Trophoblast cell (in vitro differentiated cells and primary cell): ENCODE results near the gene SBSN.

Experiments used
- DNase-seq, 2 donors: peaks; one replicate each; pipeline ENCODE4 v3.0.0-alpha.2; 2016
- H2AFZ ChIP-seq: 2 replicates; pipeline ENCODE4 v1.6.1; 2013; ENCODE audit warnings: low read length, moderate library complexity, mild to moderate bottlenecking; ENCODE audit not compliant: insufficient read depth, poor library complexity
- H2AK5ac ChIP-seq: 2 replicates; pipeline ENCODE4 v1.6.1; 2013; ENCODE audit warnings: mild to moderate bottlenecking, low read length
- H2BK120ac ChIP-seq: 2 replicates; pipeline ENCODE4 v1.6.1; 2013; ENCODE audit warnings: low read length, mild to moderate bottlenecking, moderate library complexity; ENCODE audit not compliant: insufficient read depth, poor library complexity
- H2BK12ac ChIP-seq: 2 replicates; pipeline ENCODE4 v1.6.1; 2013; ENCODE audit warnings: mild to moderate bottlenecking, low read length, moderate library complexity
- H2BK5ac ChIP-seq: 2 replicates; pipeline ENCODE4 v1.6.1; 2013; ENCODE audit warnings: low read length, low read depth, moderate library complexity, mild to moderate bottlenecking; ENCODE audit not compliant: poor library complexity
- H3K14ac ChIP-seq: 2 replicates; pipeline ENCODE4 v1.6.1; 2013; ENCODE audit warnings: mild to moderate bottlenecking, low read length
- H3K18ac ChIP-seq: 2 replicates; pipeline ENCODE4 v1.6.1; 2013; ENCODE audit warnings: mild to moderate bottlenecking, low read length
- H3K23ac ChIP-seq: 2 replicates; pipeline ENCODE4 v1.6.1; 2013; ENCODE audit warnings: low read length
- H3K27ac ChIP-seq: 2 replicates; pipeline ENCODE4 v1.5.1; 2013; ENCODE audit warnings: low read depth, mild to moderate bottlenecking, inconsistent platforms, low read length, moderate library complexity
- H3K27me3 ChIP-seq: 2 replicates; pipeline ENCODE4 v1.6.1; 2013; ENCODE audit warnings: inconsistent platforms, mild to moderate bottlenecking, low read length, moderate library complexity; ENCODE audit not compliant: insufficient read depth
- H3K36me3 ChIP-seq, 2 experiments: 1 replicate in 1 of 2; 2 replicates in 1 of 2; pipeline ENCODE4 v1.6.1; 2013; ENCODE audit warnings: low read length in 2 of 2, mild to moderate bottlenecking in 2 of 2, moderate library complexity in 1 of 2; ENCODE audit not compliant: insufficient read depth in 2 of 2, control insufficient read depth in 1 of 2
- H3K4ac ChIP-seq: 2 replicates; pipeline ENCODE4 v1.6.1; 2013; ENCODE audit warnings: low read depth, mild to moderate bottlenecking, low read length, moderate library complexity
- H3K4me1 ChIP-seq, 2 experiments: 1 replicate in 1 of 2; 2 replicates in 1 of 2; pipeline ENCODE4 v1.6.1; 2013; ENCODE audit warnings: low read length in 2 of 2, mild to moderate bottlenecking in 2 of 2, moderate library complexity in 1 of 2; ENCODE audit not compliant: insufficient read depth in 2 of 2, control insufficient read depth in 1 of 2
- H3K4me2 ChIP-seq: 2 replicates; pipeline ENCODE4 v1.6.1; 2013; ENCODE audit warnings: inconsistent platforms, mild to moderate bottlenecking, low read length, moderate library complexity
- H3K4me3 ChIP-seq: 2 replicates; pipeline ENCODE4 v1.5.1; 2013; ENCODE audit warnings: mild to moderate bottlenecking, low read depth, low read length, inconsistent platforms
- H3K79me1 ChIP-seq: one replicate; pipeline ENCODE4 v1.6.1; 2013; ENCODE audit warnings: low read length
- H3K79me2 ChIP-seq: 2 replicates; pipeline ENCODE4 v1.6.1; 2013; ENCODE audit warnings: low read length, mild to moderate bottlenecking; ENCODE audit not compliant: control insufficient read depth, insufficient read depth, poor library complexity
- H3K9ac ChIP-seq: 2 replicates; pipeline ENCODE4 v1.6.1; 2013; ENCODE audit warnings: mild to moderate bottlenecking, low read length
- H3K9me3 ChIP-seq: 2 replicates; pipeline ENCODE4 v1.6.1; 2013; ENCODE audit warnings: low read depth, mild to moderate bottlenecking, control low read depth, inconsistent platforms, low read length; ENCODE audit not compliant: insufficient read depth
- H4K12ac ChIP-seq: 2 replicates; pipeline ENCODE4 v1.6.1; 2013; ENCODE audit warnings: low read depth, mild to moderate bottlenecking, low read length, moderate library complexity
- H4K8ac ChIP-seq: 2 replicates; pipeline ENCODE4 v1.6.1; 2013; ENCODE audit warnings: low read depth, mild to moderate bottlenecking, low read length, moderate library complexity
- H4K91ac ChIP-seq: one replicate; pipeline ENCODE4 v1.6.1; 2013; ENCODE audit warnings: low read depth, mild to moderate bottlenecking, low read length, moderate library complexity
- WGBS: extraction: QIAGEN DNeasy Blood & Tissue Kit; methylation state at CpG from one replicate; pipeline ENCODE4 v1.1.7; 2013; ENCODE audit warnings: missing lambda C conversion rate; ENCODE audit not compliant: insufficient read length, insufficient coverage; ENCODE audit errors: extremely low coverage; 5-methylcytosine and 5-hydroxymethylcytosine counted together

Gene SBSN

GRCh38 chr19:35522745-35523327, 5.3 kb downstream of the SBSN start:
- H3K14ac ChIP-seq: no peak overlapping the region
- H3K4me1 ChIP-seq: no peaks in the 10 kb centered on the region
- no peaks in the 10 kb centered on the region for H3K27me3 ChIP-seq
- no peak overlapping the region for H4K8ac ChIP-seq
- no peak overlapping the region for H3K4ac ChIP-seq
- H3K4me3 ChIP-seq: no peak overlapping the region
- no peak overlapping the region for H2AK5ac ChIP-seq
- H3K23ac ChIP-seq: no peak overlapping the region
- H2AFZ ChIP-seq: no peak overlapping the region
- H3K79me1 ChIP-seq: no peaks in the 10 kb centered on the region
- WGBS: no CpG with 5 or more reads among the region's 12 CpGs
- no peaks in the 10 kb centered on the region for H3K36me3 ChIP-seq
- H2BK12ac ChIP-seq: no peak overlapping the region
- no peak overlapping the region for H3K27ac ChIP-seq
- H4K12ac ChIP-seq: no peak overlapping the region
- no peak overlapping the region for H2BK5ac ChIP-seq
- H3K9ac ChIP-seq: no peak overlapping the region
- H3K9me3 ChIP-seq: no peaks in the 10 kb centered on the region
- H4K91ac ChIP-seq: no peak overlapping the region
- no peak overlapping the region for H3K4me2 ChIP-seq
- no peak for DNase-seq
- H3K18ac ChIP-seq: no peak overlapping the region
- H2BK120ac ChIP-seq: no peak overlapping the region
- H3K79me2 ChIP-seq: no peaks in the 10 kb centered on the region

GRCh38 chr19:35521124-35521743, 6.9 kb downstream of the SBSN start:
- Histone ChIP-seq H3K9me3 (no peaks in the 10 kb centered on the region), H2AK5ac (no peak overlapping the region), H4K12ac (no peak overlapping the region), H3K4me3 (no peak overlapping the region), H2BK12ac (no peak overlapping the region), H4K91ac (no peak overlapping the region), H3K36me3 (no peaks in the 10 kb centered on the region), H3K79me2 (no peaks in the 10 kb centered on the region), H2BK5ac (no peak overlapping the region), H3K27ac (no peak overlapping the region), H3K79me1 (no peaks in the 10 kb centered on the region), H3K4me2 (no peak overlapping the region), H3K4ac (no peak overlapping the region), H3K23ac (no peak overlapping the region), H3K27me3 (no peaks in the 10 kb centered on the region), H3K14ac (no peak overlapping the region), H2AFZ (no peak overlapping the region), H2BK120ac (no peak overlapping the region), H4K8ac (no peak overlapping the region), H3K4me1 (no peaks in the 10 kb centered on the region), H3K9ac (no peak overlapping the region), H3K18ac (no peak overlapping the region)
- DNase-seq: no peak
- no CpG with 5 or more reads among the region's 16 CpGs for WGBS

- no peak overlapping the region for H2AFZ ChIP-seq
- H4K12ac ChIP-seq: no peak overlapping the region
- no peak overlapping the region for H3K4me3 ChIP-seq
- no peak overlapping the region for H4K8ac ChIP-seq
- H2AK5ac ChIP-seq: no peak overlapping the region
- no peaks in the 10 kb centered on the region for H3K4me1 ChIP-seq
- H3K4ac ChIP-seq: no peak overlapping the region
- no peak overlapping the region for H2BK12ac ChIP-seq
- no CpG with 5 or more reads among the region's 7 CpGs for WGBS
- H4K91ac ChIP-seq: no peak overlapping the region
- H3K9me3 ChIP-seq: no peaks in the 10 kb centered on the region
- H3K9ac ChIP-seq: no peak overlapping the region
- H3K79me2 ChIP-seq: no peaks in the 10 kb centered on the region
- DNase-seq: no peak
- no peak overlapping the region for H2BK5ac ChIP-seq
- no peak overlapping the region for H3K14ac ChIP-seq
- no peak overlapping the region for H2BK120ac ChIP-seq
- no peaks in the 10 kb centered on the region for H3K79me1 ChIP-seq
- no peak overlapping the region for H3K4me2 ChIP-seq
- no peaks in the 10 kb centered on the region for H3K36me3 ChIP-seq
- no peaks in the 10 kb centered on the region for H3K27me3 ChIP-seq
- H3K23ac ChIP-seq: no peak overlapping the region
- H3K27ac ChIP-seq: no peak overlapping the region
- H3K18ac ChIP-seq: no peak overlapping the region
These were observed 8.8 kb downstream of the SBSN start for GRCh38 chr19:35519291-35519690.

GRCh38 chr19:35518313-35518712, 9.8 kb downstream of the SBSN start:
- H3K27me3 ChIP-seq: no peaks in the 10 kb centered on the region
- no peak overlapping the region for H2BK120ac ChIP-seq
- no peak overlapping the region for H3K14ac ChIP-seq
- no peak overlapping the region for H2BK5ac ChIP-seq
- H2BK12ac ChIP-seq: no peak overlapping the region
- no peak overlapping the region for H2AFZ ChIP-seq
- H3K79me1 ChIP-seq: no peaks in the 10 kb centered on the region
- no peak overlapping the region for H3K4ac ChIP-seq
- no peaks in the 10 kb centered on the region for H3K9me3 ChIP-seq
- peak; percentile 27 to 62 for DNase-seq
- H2AK5ac ChIP-seq: no peak overlapping the region
- no peaks in the 10 kb centered on the region for H3K36me3 ChIP-seq
- H4K8ac ChIP-seq: no peak overlapping the region
- H4K12ac ChIP-seq: no peak overlapping the region
- H3K23ac ChIP-seq: no peak overlapping the region
- H3K9ac ChIP-seq: no peak overlapping the region
- no CpG with 5 or more reads among the region's 6 CpGs for WGBS
- no peak overlapping the region for H3K27ac ChIP-seq
- H4K91ac ChIP-seq: no peak overlapping the region
- no peaks in the 10 kb centered on the region for H3K79me2 ChIP-seq
- no peak overlapping the region for H3K18ac ChIP-seq
- no peaks in the 10 kb centered on the region for H3K4me1 ChIP-seq
- H3K4me2 ChIP-seq: no peak overlapping the region
- H3K4me3 ChIP-seq: no peak overlapping the region
